Dermis microvascular lymphatic vessel endothelial cell (primary cell): ENCODE data around the gene FMN1. TPM values are rescaled to one million over a fixed set of nuclear protein-coding genes. Genes with fewer than 3 reads are reported as not detected.
A peak's percentile ranks its signal among the peaks of the same experiment; 100 is the strongest.
"Not testable (repeated sequence)": the region's sequence is repeated elsewhere in the genome, so short reads cannot be mapped to it uniquely, and the experiment has no call there.

ENCODE experiments used
- DNase-seq, 2 donors: peaks; one replicate each; pipeline versions ENCODE4 v3.0.0 to v3.0.0-alpha.2; 2010; ENCODE audit warnings: low read depth in 2 of 2
- total RNA-seq: library from RNA; depleted of rRNA; stranded (reverse); fragments of >200 nt; gene quantifications from 2 replicates; pipeline ENCODE4 v1.2.1, GENCODE V29; 2014

FMN1 gene
- total RNA-seq, 1 donor from 2014 or later: under 0.01 TPM

DNA sequence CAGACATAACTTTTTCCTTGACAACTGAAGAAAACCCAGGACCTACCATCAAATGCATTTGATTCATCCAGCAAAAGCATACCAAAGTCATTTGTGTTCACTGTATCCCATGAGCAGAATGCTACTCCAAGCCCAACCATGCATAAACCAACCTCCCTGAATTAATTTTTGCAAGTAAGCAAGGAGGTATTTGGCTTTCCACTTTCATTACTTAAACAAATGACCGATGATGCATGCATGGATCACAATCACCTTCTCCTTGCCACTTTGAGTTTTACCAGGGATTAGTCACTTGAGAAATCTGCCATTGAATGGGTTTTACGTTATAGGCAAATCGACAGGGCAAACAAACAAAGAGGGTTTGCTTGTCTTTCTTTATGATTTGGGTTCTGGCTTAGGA lies 214.8 kb downstream of the FMN1 start:
- DNase-seq: no peak

DNA sequence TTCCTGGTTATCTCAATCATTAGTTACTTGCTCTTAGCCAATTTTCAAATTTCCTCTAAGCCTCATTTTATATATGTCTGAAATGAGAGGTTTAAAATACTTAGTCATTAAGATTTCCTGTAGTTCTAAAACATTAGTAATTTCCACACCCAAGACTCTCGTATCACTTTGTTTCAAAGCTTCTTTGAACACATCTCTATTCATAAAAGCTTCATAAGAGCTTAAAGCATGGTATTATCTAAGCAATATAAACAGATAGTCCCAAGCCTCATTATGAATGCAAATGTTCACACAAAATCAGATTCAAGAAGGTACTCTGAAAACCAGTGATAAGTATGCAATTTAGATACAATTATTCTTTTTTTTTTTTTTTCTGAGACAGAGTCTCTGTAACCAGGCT lies 217.0 kb downstream of the FMN1 start:
- no peak for DNase-seq

DNA sequence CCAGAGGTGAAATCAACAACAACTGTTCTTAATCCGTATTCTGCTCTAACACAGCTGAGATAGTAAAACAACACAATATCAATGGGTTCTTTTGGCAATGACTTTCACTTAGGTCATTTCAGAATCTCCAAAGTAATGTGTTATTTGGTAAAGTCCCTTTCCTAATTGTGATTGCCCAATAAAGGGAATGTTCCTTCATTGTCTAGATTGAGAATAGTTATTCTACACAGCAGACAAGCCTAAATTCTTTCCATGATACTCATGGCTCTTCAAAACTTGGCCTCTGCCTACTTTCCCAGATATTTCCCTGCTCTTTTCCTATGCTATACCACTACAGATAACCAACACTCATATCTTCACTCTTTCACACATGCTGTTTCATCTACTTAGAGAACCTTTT lies 219.8 kb downstream of the FMN1 start:
- no peak for DNase-seq

DNA sequence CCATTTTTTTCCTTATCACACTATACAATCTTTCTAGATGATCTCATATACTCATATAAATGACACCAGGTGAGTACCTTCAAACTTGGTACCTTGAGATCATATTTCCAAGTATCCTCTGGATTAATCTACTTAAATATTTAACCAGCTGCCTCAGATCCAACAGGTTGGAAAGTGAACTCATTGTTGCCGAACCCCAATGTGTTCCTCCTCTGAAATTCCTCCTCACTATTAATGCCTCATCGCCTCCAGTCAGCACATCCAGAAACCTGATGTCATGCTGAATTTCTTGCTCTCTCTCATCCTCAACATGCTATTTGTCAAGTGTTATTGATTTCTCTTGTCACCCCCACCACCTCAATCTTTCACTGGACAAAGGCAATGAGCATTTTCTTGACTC lies 221.8 kb downstream of the FMN1 start:
- DNase-seq: no peak

DNA sequence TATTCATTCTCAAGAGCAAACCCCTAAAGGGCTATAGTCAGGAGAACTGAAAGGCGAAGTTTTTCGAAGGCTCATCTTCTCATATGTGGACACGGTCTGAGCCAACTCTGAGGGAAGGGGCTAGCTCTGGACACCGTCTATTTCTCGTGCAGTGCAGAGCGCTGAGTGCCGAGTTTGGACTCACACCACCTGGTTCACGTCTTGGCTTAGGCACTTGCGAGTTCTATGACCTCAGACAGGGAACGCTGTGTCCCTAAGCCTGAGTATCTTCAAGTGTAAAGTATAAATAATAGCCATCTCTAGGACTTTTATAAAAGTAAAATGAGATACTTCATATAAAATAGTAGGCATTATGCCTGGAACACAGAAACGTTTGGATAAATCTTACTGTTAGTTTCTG lies 223.7 kb downstream of the FMN1 start:
- no peak for DNase-seq

DNA sequence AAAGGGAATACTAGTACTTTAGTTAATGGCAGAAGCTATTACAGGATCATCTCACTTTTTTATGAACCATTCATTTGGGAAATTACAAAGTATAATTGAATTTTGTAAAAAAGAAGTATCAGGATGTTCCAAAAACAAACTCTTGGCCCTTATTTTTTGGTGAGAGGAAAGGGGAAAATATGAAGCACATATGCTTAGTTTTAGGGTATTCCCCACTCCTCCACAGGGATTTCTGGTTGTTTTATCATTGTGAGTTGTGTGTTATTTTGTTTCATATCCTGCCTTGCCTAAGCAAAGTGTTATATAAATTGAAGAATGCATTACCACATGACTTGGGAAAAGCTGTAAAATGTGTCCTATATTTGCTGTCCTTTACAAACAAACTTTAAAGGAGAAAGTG lies 227.0 kb downstream of the FMN1 start:
- DNase-seq: no peak

DNA sequence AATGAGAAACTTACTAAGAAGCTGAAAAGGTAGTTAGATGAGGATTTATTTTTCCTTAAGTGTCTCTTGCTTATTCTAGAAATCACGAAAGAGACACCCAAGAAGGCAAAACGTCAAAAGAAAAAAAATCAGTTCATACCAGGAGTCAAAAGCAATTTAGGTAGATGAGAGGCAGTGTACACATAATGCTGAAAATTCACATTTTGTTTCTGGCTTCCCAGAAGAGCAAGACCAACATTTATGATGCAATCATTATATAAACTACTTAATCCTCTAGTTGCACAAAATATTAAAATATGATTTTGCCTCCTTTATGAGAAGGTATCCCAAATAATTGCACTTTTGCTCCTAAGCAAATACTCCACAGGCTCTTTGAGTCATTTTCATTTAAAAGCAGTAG lies 228.0 kb downstream of the FMN1 start:
- DNase-seq: no peak

DNA sequence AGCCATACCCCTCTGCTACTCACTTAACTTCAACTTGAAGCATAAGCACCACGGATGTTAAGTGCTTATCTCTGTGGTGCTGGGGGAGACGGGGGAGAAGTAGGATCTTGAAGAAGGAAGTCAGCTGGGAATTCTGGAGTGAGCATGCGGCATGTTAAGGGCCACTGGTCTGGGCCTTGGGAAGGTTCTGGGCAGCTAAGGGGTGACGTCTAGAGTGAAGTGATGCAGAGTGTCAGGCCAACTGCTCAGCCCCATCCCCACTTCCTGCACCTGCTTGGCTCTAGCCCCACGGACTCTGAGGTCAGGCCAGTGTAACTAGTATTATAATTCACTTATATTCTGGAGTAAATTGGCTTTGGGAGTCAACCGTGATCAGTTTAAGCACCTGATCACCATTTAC lies 228.6 kb downstream of the FMN1 start:
- no peak for DNase-seq

DNA sequence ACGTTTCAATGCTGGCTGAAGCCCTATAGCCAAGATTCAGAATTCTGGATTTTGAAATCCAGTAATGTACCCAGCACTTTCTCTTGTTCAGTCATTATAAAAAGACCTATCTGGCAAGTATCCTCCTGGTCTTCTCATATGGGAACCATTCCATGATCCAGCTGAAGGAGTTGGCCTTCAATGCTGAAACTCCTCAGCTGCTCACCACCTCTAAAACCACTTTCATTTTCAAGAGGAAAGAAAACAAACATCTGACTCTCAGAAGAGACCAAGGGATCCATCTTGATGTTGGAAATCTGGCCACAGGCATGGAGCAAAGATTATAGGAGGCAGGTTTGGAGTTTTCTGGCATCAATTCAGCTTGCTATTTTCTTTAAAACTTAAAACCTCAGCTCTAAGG lies 235.4 kb downstream of the FMN1 start:
- no peak for DNase-seq

DNA sequence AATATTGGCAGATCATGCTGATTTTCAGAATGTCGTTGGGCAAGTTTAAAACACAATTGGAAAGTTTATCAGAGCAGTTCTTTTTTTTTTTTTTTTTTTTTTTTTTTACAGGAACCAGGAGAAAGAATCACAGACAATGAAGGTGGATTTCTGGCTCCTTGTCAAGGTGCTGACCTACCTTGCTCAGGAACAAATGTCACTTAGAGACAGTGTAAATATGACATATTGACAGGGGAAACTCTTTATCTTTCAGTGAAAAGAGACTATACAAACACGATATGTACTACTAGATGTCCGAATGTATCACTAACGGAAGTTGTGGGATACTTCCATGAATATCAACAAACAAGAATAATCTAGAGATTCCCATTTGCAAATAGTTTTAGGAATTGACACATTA lies 237.3 kb downstream of the FMN1 start:
- DNase-seq: peak in 1 of 2 donors; percentile 2

DNA sequence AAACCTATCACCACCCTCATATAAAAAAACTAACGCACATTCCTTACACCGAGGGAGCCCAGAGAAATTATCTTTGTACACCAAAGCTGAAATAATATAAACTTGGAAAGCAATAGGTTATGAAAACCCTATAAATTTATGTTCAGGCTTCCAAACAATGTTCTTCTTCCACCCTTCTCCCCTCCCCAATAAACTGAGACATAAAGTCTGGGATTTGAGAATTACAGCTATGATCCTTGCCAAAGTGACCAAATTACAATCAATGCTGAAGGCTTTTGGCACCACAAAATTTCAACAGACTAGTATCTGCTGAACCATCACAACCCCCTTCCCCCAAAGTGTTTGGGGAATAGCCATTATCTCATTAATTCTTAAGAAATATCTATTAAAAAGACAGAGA lies 237.8 kb downstream of the FMN1 start:
- DNase-seq: no peak

DNA sequence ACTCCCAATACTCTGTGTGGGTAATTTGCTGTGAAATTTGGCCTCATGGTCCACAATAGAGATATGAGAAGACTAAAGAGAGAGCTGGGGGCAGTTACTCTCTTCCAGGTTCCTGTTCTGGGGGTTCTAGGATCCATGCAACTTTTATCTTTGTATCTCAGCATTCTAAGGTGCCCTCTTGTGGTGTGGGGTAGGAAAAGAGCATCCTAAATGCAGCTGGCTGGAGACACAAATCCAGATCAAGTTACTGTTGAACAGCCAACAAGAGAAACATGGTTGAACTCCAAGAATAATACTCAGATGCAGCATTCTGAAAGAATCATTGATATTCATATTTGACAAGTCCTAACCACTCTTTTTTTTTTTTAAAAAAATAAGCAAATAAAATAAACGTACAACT lies 238.5 kb downstream of the FMN1 start:
- peak; percentile 2 to 56 for DNase-seq

DNA sequence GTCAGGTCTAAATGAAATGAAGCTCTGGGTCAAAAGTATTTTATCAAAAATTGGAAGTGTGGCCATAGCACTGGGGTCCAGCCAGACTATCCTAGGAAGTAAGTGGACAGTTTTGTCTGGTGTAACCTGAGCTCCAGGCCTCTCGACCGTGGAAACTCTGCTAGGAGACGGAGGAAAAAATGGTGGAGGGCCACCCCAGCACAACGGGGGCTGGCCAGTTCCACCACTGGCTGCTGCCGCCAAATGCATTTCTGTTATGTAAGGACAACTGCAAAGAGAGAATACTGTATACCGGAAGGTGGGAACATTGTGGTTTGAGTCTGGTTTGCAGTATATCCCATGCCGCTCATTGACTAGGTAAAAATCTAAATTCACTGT lies 241.0 kb downstream of the FMN1 start:
- DNase-seq: no peak

DNA sequence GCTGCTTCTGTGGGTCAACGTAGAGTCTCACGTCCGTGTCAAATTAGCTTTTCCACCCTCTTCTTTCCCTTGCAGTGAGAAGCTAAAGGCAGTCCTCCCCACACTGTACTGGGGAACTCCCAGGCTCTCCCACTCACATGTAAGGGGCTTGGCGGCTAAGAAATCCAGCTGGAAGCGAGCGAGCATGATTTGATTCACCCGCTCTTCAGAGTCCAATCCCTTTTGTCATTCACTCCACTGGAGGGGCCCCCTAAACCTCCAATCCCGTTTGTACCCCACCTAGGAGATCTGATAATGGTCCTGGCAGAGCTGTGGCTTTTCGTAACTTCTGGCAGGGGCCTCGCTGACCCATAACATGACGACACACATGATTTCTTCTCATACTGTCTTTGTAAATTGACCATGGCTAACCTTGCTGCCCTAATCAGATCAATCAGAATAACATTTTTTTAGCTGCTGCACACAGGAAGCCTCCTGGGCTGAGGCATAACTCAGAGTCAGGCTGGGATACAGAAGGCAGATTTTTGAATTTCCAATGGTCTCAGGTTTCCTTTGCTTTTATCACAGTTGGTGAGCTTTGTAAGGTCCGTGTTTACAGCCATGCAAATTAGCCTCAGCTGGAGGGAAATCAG lies 241.5 kb downstream of the FMN1 start:
- DNase-seq: no peak

DNA sequence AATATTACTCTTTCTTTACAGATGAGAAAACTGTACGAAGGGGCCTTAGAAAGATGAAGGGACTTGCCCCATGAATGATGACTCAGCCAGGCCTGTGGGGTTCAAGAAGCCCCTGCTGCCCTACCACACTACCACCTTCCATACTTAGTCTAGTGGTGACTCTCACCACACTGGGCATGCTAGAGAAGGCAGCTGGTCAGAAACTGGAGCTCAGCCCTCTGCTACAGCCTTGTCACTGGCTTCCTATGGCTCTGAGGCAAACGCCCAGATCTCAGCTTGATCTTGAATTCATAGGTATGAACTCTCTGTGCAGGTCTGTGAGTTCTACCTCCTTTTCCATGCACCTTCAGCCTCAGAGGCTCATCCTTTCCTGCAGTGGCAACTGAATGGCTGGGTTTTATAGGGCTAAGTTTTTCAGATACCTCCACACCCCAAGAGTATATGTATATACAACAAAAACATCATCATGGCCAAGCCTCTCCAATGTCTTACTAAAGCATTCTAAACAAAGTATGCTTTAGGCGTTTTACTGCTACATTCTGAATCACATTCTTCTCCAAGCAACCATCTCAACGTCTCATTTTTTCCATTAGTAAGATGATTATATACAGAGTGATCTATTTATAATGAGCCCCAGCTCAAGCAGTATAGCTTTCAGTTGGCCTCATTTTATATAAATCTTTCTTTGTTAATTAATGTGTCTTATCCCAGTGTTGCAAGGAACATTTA lies 242.6 kb downstream of the FMN1 start:
- DNase-seq: no peak

DNA sequence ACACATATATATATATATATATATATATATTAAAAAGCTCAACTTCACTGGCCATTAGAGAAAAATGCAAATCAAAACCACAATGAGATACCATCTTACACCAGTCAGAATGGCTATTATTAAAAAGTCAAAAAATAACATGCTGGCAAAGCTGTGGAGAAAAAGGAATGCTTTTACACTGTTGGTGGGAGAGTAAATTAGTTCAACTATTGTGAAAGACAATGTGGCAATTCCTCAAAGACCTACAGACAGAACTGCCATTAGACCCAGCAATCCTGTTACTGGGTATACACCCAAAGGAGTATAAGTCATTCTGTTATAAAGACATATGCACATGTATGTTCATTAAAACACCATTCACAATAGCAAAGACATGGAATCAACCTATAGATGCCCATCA lies 244.5 kb downstream of the FMN1 start:
- not testable (repeated sequence) for DNase-seq

DNA sequence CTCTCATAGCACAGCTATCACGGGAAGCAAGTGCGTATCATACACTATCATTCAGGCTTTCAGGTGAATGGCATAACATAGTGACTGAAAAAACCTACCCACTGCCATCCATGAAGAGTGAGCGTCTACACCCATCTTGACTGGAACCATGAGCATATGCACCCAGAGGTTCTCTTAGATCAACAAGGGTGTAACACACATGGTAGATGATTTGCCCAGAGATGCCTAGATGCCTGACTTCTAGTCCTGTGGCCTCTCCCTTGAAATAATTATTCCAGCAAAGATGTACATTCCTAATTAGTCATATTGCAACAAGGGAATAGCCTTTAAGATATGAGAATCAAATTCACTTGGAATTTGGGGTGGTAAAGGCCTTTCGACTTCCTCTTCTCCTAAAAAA lies 248.3 kb downstream of the FMN1 start:
- DNase-seq: no peak

DNA sequence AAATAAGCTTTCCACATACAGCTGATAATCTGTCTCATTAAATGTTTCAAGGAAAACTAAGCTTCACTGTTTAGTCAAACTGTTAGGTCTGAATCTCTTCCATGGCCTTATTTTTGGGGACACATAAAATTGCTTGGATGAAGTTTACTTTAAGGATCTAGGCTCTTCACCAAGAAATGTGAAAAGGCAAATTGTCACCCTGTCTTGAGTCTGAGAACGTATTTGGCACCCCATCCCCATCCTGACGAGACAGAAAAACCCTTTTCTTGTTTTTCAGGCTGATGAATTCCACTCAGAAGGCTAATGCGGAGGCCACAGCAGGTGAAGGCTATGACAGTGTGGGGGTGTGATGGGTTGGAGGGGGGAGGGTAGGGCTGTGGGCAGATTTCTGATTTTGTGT lies 250.1 kb downstream of the FMN1 start:
- DNase-seq: no peak

DNA sequence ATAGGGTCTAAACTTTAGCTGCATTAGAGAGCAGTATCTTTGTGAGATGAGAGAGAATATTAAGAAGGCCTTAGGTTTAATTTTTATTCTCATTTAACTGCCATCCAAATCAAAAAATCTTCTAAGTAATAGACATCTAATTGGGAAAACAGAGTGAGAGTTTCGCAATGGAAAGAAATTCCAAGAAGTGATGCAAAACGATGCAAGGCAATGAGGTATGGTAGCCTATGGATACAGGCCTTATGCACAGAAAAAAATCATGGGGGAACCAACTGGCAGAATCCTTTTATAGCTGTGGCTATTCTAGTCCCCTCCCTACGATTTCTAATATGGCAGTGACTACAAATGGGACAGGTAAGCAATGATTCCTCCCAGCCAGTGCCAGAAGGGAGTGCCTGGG lies 250.8 kb downstream of the FMN1 start:
- DNase-seq: no peak

DNA sequence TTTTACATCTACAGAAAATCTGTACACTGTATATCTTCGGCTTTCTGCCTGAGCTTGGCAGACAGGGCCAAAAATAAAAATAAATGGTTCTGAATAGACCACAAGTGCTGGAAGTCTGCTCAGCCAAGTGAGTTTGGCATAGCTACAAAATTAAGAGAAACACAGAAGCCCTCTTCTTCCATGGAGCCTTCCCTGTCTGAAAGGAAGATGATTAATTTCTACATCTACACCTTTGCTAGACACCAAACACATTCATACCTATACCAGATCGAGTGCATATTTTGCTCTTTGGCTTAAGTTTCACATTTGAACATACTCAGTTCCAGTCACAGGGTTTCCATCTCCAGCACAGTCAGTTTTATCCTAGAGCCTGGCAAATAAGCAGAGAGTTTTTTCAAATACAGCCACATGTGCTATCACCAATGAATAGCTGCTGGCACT lies 252.1 kb downstream of the FMN1 start:
- no peak for DNase-seq

DNA sequence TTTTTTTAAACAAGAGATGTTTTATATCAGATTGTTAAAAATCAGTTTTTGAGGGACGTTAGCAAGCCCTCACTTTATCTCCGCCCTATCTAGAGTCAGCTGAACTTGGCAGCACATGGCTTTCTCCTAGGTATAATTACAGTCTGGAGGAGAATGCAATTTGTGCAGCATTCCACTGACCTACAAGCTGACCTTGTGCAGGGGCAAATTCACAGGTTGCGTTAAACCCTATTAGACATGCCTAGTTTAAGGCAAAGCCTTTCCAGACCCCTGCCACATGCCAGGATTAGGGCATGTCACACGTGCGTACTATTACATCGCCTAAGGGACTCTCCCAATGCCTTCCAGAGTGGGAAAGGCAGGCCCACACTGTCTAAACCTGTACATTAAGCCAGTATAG lies 252.7 kb downstream of the FMN1 start:
- no peak for DNase-seq

DNA sequence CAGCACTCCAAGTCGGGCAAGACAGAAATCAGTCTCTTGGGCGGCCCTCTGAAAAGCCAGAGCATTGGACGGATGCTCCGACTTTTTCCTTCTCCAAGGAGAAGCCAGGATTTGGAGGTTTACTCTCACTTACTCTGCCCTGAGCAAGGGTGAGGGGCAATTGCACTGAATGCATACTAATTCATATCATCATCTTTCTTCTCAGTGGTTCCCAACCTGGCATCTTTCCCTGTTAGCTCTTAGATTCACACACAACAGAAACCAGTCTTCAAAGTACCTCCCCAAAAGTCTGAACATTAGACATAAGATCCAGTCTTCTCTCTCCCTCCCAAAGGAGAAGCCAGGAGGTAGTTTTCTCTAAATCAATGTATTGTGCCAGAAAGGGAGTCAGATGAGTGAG lies 257.5 kb downstream of the FMN1 start:
- DNase-seq: no peak

DNA sequence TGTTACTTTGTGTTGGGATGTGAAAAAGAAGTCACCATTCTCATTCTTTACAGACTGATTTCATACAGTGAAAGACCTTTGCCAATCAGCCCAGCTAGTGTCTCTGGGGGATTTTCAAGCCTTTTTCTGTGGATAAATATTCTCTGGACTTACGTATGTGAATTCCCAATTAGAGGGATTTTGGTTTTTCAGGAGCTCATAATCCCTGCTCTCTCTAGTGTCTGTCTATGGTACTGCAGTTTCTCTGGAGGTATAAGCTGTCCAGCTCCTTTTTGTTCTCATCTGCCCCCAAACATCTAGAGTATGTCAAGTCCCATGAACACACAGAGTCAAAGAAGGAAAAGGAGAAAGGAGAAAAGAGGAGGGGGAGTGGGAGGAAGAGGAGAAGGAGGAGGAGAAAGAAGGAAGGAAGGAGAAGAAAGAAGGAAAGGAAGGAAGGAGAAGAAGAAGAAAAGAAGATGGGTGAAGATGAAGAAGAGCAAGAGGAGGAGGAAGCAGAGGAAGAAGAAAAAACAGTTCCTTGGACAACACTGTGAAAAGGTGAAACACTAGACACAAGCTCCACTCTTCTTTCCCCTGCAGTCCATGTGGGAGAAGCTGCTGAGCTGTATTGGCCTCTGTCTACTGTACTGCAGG lies 258.1 kb downstream of the FMN1 start:
- peak; percentile 15 to 63 for DNase-seq
